GM18507 (cell line): ENCODE results near the gene SMCO4.

Experiments used
- DNase-seq: peaks from one replicate; pipeline ENCODE4 v3.0.0; 2011; ENCODE audit warnings: low read depth; ENCODE audit not compliant: insufficient read length; ENCODE audit errors: extremely low spot score
- FAIRE-seq: peaks from 2 replicates; lab custom pipeline; 2011; peaks lifted over from hg19 to GRCh38; lab: Jason Lieb, UNC

SMCO4 gene

GRCh38 chr11:93512949-93513667, 30.1 kb downstream of the SMCO4 start:
- DNase-seq (no peak), FAIRE-seq (peak; percentile 44)

DNA sequence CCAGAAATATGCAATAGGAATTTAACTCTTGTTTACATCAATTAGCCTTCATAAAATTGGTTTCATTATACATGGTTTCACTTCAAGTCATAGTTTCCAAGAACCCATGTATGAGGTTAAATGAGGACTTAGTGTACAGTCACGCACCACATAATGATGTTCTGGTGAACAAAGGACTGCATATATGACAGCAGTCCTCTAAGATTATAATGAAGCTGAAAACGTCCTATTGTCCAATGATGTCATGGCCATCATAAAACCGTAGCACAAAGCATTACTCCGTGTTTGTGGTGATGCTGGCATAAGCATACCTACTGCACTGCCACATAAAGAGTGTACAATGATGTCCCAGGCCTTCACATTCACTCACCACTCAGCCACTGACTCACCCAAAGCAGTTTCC, 31.1 kb downstream of the SMCO4 start:
- FAIRE-seq (peak; percentile 54), DNase-seq (no peak)

DNA sequence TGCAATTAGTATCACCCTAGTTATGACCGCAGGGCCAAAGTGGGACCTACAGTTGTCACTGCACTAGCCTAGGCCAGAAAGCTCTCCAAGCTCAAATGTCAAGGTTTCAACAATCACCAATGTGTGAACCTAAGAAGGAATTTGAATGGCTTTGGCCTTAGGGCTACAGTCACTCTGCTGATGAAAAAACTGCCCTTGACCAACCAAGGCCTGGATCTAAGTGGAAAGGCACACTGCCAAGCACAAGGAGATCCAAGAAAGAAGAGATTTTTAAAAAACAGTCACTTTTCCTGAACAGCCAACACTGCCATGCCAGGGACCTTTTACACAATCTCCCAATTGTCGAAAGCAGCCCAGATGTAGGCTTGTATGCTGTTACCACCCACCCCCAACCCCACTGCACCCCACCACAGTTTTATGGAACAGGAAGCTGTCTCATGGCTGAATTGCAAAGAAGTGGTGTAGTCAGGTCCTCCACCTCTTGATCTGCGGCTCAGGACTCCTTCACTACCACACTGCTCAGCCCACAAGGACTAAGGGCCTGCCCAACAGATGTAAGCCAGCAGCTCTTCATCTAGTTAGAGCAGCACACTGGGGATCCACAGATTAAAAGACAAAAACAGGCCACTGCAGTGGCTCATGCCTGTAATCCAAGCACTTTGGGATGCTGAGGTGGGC, 32.9 kb downstream of the SMCO4 start:
- no peak for FAIRE-seq
- no peak for DNase-seq

GRCh38 chr11:93507517-93507916, 35.7 kb downstream of the SMCO4 start:
- FAIRE-seq (no peak), DNase-seq (no peak)

GRCh38 chr11:93505703-93506102, 37.5 kb downstream of the SMCO4 start:
- no peak for FAIRE-seq

GRCh38 chr11:93504110-93505095, 38.8 kb downstream of the SMCO4 start:
- DNase-seq (no peak), FAIRE-seq (no peak)

More at GRCh38 chr11:93505703-93506102, 37.5 kb downstream of the SMCO4 start:
- DNase-seq = no peak

GRCh38 chr11:93501856-93502255, 41.3 kb downstream of the SMCO4 start:
- no peak for DNase-seq
- no peak for FAIRE-seq

DNA sequence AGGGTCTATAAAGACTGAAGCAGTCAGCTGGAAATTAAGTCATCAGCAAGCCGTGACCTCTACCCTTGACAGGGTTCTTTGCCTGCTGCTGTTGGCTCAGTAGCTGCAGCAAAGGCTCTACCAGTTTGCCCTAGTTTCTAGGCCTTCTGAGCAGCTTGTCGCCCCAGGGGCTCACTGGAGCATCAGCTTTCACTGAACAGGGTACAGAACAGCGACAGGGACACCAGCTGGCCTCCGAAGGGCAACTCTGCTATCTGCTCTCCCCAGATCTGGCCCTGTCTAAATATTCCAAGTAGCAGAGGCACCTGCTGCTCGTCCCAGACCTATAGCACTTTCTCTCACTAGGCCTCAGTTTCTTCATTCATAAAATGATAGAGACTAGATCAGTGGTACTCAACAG, 42.4 kb downstream of the SMCO4 start:
- DNase-seq = no peak

DNA sequence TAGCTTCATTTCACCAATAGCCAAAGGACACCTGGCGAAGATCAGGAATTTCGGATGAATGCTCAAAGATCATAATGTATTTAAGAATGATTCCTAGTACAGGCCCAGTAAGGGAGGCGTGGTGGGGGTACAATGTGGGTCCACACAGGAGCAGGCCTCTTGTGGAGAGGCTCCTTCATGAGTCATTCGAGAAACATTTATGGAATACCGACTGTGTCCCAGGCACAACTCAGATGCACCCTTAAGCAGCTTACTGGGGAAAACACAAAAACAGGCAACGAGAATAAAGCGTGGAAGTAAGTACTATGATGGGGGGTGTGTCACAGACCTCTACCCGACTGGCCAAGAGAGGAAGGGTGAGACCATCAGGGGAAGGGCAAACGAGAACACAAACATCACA, 44.5 kb downstream of the SMCO4 start:
- FAIRE-seq (no peak), DNase-seq (no peak)

More for the DNA sequence above, 42.4 kb downstream of the SMCO4 start:
- no peak for FAIRE-seq

DNA sequence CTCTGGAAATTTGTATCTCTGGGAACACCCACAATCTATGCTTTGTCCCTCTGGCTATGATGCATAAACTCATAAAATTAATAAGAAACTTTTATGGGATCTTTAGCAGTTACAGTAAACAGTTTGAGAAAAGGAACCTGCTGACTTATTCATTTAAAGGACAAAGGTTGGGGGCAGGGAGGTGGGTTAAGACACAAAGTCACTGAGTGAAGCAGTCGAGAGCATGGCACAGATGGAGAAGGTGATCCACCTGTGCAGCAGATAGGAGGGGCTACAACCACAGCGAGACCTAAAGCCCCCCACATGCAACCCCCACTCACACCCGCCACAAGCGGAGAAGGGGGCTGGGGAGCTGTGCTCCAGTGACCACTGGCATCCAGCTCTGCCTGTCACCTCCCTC, 45.0 kb downstream of the SMCO4 start:
- no peak for DNase-seq
- no peak for FAIRE-seq

DNA sequence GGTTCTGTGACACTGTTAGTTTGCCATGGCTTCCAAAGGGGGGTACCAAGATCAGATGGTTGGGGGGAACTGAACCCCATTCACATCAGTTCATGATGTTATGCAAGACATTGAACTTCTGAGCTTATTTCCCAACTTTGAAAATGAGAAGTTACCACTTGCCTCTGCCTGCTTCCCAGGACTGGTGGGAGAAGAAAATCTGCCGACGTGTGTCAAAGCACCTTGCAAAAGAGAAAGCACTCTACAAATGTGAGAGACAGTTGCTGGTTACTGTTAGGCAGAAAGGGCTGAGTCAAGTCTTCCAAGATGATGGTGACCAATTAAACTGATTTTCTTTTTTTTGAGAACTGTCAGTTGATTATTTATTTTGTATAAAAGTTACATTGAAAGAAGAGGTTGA, 45.6 kb downstream of the SMCO4 start:
- FAIRE-seq = no peak
- DNase-seq = no peak

- FAIRE-seq (no peak), DNase-seq (no peak)
Measured at GRCh38 chr11:93494357-93494756, 48.8 kb downstream of the SMCO4 start.

GRCh38 chr11:93493252-93493897, 49.8 kb downstream of the SMCO4 start:
- DNase-seq (no peak), FAIRE-seq (no peak)

DNA sequence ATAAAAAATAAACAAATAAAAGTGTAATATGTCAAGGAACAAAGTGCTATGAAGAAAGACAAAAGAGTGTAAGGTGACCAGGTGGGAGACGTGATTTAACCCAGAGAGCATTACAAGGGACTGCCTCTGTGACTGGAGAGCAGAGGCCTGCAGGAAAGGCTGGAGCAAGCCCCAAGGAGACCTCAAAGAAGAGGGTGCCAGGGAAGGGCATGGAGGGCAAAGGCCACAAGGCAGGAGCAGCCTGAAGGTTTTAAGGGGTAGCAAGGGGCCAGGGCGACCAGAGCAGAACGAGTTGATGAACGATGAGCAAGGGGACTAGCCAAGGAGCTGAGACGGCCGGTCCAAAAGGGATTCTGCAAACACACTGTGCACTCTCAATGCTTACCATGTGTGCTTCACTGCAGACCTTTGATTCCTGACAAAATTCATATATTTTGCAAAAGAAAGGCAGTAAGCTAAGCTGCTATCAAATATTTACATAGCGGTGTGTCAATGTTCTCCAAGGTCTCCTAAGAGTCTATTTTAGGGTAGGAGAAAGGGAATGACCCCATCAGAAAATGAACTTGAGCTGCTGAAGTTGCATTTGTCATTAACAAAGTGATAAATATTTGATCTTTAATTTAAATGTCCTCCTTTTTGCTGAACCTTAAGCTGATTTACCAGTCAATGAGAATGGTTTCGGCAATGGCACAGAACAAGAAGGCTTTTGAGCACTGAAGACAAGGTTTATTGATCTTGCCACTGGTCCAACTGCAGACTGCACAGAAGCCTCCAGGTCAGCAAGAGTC, 50.5 kb downstream of the SMCO4 start:
- no peak for FAIRE-seq

DNA sequence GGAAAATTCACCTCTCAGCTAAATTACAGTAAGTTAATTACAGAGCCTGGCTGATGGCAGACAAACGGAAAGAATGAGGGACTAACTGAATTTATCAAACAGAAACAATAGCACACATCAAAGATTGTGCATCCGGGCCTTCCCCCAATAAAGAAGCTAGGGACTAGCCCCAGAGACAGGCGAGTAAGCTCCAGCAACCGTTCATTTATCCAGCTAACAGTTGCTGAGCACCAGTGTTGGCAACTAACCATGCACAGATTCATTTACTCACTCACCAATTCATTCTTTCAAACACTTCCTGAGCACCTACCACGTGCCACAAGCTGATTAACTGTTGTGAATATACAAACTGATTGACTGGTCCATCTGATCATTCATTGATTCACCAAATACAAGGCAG, 51.2 kb downstream of the SMCO4 start:
- FAIRE-seq (no peak), DNase-seq (no peak)

More for the DNA sequence above, 50.5 kb downstream of the SMCO4 start:
- DNase-seq = no peak

DNA sequence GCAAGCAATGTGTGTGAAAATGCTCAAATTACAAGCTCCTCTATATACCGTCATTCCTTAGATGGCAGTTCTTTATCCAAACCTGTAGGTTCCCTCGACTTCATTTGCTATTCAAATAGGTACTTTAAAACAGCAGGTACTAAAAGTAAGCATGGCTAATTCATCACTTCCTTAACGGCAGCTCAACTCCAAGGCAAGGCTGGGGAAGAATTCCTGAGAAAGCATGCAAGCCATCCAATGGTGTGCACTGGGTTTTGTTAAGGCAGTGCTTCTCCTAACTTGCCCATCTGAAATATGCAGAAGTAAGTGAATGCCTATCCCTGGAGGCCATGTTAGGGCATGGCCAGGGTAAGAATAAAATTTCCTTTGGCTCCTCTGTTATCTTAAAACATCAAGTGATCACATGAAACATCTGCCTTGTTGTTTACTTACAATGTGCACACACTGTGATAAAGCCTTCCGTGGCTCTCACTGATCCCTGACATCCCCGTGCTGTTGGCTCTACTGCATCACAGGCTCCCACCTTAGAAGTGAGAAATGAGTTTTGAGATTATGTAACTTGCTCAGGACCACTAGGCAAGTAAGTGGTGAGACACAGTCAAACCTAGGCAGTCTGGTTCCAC, 52.1 kb downstream of the SMCO4 start:
- FAIRE-seq (no peak), DNase-seq (no peak)

DNA sequence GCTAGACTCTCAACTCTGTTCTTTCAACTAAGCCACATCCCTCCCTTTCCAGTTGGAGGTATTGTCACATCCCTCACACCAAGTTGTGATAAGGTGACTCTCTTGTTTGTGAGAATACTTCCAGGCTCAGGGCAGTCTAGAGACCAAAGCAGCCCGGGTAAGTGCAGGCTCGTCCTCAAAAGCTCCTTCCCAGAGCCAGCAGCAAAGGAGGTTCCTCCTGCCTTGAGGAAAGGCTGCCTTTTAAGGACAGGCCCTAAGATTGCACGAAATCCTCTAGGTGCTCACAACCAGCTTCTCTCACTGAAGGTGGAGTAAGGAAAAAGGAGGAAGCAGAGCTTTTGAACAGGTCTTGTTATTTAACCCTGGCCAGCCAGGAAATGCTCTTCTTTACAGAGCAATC, 53.4 kb downstream of the SMCO4 start:
- DNase-seq (no peak), FAIRE-seq (no peak)

GRCh38 chr11:93487032-93487483, 56.1 kb downstream of the SMCO4 start:
- DNase-seq (no peak), FAIRE-seq (no peak)
